HG03558 (cell line): ENCODE results near the gene MORN3.
"Not testable (repeated sequence)": the region's sequence is repeated elsewhere in the genome, so short reads cannot be mapped to it uniquely, and the experiment has no call there.

Experiments
- ATAC-seq: cut with Tn5 transposase; IDR thresholded peaks from one replicate; pipeline ENCODE4 v1.9.1; 2021; ENCODE audit warnings: moderate number of reproducible peaks; ENCODE audit not compliant: unreplicated experiment; ENCODE audit errors: extremely low read depth

MORN3 gene

DNA sequence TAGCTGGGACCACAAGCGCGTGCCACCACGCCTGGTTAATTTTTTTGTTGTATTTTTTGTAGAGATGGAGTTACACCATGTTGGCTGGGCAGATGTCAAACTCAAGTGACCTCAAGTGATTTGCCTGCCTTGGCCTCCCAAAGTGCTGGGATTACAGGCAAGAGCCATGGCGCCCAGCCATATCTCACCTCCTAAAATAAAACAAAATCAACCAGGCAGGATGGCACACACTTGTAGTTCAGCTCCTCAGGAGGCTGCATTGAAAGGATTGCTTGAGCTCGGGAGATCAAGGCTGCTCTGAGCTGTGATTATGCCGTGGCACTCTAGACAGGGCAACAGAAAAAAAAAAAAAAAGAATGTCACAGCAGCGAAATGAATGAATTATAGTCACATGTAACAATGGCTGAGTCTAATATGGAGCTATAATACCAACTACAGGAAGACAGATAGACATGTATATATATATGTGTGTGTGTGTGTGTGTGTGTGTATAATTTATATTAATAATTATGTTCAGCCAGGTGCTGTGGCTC, 23.8 kb upstream of the MORN3 start:
- no peak for ATAC-seq

DNA sequence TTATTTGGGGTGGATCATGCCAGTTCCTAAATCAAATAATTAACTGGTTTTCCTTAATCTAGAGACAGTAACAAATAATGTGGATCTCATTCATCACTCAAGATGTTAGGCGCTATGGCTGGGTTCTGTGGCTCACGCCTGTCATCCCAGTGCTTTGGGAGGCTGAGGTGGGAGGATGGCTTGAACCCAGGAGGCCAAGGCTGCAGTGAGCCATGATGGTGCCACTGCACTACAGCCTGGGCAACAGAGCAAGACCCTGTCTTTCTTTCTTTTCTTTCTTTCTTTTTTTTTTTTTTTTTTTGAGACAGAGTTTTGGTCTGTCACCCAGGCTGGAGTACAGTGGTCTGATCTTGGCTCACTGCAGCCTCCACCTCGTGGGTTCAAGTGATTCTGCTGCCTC, 23.3 kb upstream of the MORN3 start:
- ATAC-seq: not testable (repeated sequence)

DNA sequence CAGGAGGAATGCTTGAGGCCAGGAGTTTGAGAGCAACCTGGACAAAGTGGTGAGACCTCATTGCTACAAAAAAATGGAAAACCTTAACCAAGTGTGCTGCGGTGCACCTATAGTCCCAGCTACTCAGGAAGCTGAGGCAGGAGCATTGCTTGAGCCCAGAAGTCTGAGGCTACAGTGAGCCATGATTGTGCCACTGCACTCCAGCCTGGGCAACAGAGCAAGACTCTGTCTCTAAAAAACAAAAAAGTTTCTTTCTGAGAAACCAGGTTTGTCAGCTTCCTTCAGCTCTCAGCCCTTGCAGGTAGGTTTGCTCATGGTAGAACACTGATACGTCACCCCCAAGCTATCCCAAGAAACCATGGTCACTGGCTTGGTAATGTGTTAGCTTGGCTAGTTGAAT, 20.0 kb upstream of the MORN3 start:
- ATAC-seq: no peak

DNA sequence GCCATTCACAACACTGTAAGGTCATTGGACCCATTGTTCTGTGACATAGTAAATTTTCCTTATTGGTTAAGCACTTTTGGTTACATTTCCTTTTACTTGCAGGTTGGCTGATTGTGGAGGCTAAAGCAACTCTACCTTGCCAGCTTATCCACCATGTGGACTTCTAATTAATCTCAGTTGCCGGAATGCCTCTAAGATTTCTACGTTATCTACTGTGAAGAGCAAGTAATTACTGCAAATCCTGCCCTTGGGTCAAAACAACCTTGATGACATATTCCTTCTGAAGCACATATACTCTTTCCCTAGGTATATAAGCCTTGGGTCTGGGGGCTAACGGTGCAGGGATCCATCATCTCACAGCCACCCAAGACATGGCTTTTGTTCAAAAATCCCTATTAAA, 19.5 kb upstream of the MORN3 start:
- ATAC-seq: no peak

DNA sequence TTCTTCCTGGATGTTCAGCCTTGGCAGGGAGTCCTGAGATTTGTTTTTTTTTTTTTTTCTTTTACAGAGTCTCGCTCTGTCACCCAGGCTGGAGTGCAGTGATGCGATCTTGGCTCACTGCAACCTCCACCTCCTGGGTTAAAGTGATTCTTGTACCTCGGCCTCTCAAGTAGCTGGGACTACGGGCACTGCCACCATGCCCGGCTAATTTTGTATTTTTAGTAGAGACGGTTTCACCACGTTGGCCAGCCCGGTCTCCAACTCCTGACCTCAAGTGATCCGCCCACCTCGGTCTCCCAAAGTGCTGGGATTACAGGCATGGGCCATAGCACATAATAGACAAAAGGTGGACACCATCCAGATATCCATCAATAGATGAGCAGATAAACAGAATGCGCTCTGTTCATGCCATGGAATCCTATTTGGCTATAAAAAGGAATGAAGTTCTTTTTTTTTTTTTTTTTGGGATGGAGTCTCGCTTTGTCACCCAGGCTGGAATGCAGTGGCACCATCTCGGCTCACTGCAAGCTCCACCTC, 10.3 kb upstream of the MORN3 start:
- ATAC-seq: not testable (repeated sequence)

DNA sequence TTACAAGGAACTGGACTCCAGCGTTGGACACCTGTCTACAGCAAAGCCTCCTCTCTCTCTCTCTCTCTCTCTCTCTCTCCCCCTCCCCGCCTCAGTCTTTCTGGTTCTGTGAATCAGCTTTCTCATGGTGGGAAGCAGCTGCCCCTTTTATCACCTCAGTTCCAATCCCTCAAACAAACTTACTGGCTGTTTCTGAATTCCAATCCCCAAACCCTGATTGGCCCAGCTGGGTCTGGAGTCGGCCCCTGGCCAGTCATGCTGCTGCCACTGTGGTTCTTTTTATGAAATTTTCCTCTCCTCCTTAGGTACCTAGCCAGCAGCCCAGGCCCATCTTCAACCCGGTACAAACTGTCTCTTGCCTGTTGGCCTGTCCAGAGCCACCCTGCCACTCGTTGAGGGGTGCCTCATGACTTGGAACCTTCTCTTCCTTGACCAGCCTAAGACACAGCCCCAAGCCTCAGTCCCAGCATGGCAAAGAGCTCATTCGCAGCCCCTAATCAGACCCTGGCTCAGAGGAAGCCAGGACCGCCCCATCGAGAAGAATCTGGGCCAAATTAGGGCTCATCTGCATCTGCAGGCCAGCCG, 9.4 kb upstream of the MORN3 start:
- ATAC-seq: no peak

DNA sequence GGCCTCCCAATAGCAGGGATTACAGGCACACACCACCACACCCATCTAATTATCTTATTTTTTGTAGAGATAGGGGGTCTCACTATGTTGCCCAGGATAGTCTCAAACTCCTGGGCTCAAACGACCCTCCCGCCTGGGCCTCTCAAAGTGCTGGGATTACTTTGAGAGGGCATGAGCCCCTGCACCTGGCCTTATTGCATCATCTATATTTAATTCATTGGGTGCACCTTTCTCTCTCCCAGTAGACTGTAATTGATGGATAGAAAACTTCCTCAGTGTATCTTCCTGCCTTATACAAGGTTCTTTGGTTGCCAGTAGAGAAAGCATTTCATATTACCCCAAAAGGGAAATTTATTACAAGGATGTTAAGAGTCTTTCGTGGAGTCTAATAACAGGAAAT, 8.9 kb upstream of the MORN3 start:
- ATAC-seq: no peak

DNA sequence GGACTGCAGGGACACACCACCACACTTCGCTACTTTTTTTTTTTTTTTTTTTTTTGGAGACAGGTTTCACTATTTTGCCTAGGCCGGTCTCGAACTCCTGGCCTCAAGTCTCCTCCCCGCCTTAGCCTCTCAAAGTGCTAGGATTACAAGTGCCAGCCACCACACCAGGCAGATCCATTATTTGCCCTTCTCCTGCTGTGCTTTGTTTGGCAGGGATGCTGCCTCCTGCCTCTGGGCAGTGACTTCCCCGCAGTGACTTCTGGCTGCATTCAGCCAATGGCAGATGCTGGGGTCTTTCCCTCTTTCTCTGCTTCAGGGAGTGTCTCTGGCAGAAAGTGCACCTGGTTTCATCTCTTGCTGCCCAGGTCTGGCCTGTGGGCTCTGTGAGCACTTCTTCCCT, 6.7 kb upstream of the MORN3 start:
- no peak for ATAC-seq

DNA sequence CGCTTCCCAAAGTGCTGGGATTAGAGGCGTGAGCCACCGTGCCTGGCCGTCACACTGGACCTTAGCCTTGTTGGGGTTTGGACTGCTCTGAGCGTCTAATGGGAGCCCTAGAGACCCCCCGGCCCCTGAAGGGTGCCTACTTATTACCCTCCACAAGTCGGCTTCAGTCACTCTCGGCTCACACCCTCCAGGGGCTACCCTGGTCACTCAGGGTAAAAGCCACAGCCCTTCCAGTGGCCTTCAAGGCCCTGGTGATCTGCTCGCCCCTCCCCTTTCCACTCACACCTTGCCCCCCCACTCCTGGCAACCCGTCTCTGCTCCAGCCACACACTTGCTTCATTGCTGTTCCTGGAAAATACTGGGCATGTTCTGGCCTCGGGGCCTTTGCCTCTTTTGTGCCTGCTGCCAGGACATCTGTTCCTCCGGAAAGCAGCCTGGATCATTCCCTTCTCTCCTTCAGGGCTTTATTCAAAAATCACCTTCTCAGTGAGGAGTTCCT, 3.6 kb upstream of the MORN3 start:
- no peak for ATAC-seq

DNA sequence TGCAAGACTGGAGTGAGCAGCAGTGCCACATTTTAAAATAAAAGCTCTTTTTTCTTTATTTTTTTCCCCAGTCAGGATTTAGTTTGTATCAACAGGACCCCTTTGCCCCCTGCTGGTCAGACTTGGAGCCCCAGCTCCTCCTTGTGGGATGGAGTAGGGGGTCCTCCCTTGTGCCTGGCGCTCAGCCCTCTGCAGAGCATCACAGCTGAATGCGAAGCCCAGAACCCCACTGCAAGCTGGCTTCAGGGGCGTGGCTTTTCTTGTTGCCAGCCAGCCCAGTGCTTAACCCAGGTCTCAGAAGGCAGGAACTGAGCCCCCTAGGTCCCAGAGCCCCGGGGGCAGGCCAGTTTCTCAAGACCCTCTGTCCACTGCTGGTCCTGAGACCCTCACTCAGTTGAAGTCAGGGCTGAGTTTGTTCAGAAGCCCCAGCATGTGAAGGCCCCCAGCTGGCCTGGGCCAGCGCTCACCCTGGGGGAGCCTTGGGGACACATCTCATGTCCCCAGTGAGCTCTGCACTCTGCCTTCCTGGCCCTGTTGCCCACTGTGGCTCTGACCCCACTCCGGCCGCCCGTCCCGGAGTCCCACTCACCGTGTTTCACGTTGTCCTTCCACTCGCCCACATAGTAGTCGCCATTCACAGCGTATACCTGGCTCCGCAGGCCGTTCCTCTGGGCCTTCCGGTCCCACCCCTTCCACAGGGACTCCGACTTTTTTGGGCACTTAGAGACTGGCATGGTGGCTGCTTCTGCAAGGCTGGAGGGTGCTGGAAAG, 519 bp downstream of the MORN3 start:
- no peak for ATAC-seq

DNA sequence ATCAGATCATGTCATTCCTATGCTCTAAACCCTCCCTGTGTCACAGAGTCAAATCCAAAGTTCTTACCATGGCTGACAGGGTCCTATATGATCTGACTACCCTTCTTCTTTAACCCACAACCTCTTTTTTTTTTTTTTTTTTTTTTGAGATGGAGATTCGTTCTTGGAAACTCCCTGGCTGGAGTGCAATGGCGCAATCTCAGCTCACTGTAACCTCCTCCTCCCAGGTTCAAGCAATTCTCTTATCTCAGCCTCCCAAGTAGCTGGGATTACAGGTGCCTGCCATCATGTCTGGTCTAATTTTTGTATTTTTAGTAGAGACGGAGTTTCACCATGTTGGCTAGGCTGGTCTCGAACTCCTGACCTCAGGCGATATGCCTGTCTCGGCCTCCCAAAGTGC, 2.6 kb downstream of the MORN3 start:
- ATAC-seq: not testable (repeated sequence)

DNA sequence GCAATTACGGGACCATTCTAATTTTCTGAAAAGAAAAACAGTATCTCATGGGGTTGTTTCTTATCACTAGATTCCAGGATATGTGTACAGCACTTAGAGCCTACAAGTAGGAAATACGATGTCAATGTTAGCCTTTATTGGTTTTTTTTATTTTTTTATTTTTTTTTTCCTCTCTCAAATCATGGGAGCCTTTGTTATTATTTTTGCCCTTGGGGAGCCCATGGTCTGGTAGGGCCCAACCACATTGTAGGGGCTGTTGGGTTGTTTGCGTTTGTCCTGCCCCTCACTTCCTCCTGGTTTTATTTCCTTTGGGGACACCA, 5.9 kb downstream of the MORN3 start:
- ATAC-seq: no peak

DNA sequence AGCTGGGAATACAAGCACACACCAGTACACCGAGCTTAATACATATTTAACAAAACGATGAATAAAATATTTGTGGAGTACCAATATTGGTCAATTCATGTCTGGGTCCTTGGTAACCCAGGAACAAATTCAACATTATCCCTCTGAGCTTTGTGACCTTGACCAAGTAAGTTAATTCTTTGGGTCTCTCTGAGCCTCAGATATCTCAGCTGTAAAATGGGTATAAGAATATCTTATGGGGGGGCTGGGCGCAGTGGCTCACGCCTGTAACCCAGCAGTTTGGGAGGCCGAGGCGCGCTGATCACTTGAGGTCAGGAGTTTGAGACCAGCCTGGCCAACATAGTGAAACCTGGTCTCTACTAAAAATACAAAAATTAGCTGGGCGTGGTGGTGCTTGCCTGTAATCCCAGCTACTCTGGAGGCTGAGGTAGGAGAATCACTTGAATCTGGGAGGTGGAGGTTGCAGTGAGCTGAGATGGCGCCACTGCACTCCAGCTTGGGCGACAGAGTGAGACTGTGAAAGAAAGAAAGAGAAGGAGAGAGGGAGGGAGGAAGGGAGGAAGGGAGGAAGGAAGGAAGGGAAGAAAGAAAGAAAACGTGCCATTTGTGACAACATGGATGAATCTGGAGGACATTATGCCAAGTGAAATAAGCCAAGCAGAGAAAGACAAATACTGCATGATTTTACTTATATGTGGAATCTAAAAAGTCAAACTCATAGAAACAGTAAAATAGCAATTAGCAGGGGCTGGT, 7.9 kb downstream of the MORN3 start:
- not testable (repeated sequence) for ATAC-seq

DNA sequence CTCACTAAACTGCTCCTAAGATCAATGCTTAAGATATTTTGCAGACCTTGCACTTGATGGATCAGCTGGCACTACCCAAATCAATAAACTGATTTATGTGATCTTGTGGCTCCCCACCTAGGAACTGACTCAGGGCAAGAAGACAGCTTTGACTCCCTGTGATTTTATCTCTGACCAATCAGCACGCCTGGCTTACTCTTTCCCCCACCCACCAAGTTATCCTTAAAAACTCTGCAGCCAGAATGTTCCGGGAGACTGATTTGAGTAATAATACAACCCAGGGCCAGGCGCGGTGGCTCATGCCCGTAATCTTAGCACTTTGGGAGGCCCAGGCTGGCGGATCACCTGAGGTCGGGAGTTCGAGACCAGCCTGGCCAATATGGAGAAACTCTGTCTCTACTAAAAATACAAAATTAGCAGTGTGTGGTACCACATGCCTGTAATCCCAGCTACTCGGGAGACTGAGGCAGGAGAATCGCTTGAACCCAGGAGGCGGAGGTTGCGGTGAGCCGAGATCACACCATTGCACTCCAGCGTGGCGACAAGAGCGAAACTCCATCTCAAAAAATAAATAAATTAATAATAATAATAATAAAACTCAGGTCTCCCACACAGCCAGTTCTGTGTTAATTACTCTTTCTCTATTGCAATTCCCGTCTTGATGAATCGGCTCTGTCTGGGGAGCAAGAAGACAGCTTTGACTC, 12.0 kb downstream of the MORN3 start:
- no peak for ATAC-seq

DNA sequence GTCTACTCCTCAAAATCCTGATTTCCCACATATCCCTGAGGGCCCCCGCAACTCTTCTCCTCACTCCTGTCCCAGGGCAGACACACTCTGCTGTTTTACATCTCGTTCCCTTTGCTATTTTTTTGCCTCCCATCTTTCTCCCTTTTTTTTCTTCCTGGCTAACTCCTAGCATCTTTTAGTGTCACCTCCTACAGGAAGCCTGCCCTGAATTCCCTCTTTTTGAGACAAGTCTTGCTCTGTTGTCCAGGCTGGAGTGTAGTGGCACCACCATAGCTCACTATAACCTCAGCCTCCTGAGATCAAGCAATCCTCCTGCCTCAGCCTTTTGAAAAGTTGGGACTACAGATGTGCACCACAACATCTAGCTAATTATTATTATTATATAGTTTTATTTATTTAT, 13.3 kb downstream of the MORN3 start:
- ATAC-seq: no peak

DNA sequence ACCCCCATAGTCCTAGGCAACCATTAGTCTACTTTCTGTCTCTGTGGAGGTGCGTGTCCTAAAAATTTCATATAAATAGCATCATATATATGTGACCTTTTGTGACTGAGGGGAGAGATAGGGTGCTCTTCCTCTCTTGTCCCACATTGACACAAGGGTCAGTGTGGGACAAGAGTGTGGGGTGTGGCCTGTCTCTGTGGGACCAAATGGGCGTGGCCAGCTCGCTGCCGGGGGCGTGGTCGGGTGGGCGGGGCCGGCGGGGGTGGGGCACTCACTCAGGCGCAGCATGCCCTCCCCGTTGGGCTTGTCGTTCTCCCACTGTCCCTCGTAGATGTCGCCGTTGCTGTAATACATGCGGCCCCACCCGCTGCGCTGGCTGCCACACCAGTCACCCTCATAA, 15.5 kb downstream of the MORN3 start:
- ATAC-seq: no peak

DNA sequence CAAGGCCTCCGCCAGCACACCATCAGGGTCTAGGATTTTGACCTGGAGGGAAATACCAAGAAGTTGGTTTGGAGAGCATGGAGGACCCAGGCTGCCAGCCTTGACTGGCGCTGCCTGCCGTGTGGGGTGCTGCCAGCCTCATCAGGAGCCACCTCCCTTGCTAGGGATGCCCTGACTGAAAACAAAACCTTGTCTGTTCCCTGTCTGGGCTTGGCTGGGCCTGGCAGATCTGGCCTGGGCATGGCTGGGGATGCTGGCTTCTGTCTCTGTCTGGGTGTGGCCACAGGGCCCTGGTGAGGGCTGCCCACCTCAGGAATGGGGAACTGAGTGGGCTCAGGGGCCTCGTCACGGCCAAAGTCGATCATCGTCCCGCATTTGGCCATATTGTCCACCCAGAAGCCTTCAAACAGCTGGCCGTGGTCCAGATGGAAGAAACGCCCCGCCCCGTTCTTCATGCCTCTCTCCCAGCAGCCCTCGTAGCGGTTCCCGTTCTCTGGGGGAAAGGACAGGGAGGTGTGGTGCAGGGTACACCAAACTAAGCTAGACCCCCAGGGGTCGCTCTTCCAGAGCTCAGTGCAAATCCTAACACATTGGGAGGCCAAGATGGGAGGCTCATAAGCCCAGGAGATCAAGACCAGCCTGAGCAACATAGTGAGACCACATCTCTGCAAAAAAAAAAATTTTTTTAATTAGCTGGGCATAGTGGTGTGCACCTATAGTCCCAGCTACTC, 16.5 kb downstream of the MORN3 start:
- no peak for ATAC-seq

DNA sequence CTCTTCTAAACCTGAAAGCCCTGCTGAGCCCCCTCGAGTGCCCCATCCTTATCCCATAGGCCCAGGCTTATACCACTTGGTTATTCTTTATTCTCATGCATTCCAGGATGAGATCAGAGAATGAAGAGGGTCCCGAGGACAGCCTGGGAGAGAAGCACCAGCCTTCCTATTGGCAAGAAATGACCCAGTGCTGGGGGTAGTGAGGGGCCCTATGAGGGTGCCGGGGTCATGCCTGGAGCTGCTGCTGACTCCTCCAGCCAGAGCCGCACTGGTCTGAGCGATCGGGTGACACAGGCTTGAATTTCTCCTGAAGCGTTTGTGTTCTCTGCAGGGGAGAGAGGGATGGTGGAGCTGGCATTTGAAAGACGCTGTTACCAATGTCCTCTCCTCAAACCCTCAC, 18.1 kb downstream of the MORN3 start:
- no peak for ATAC-seq

DNA sequence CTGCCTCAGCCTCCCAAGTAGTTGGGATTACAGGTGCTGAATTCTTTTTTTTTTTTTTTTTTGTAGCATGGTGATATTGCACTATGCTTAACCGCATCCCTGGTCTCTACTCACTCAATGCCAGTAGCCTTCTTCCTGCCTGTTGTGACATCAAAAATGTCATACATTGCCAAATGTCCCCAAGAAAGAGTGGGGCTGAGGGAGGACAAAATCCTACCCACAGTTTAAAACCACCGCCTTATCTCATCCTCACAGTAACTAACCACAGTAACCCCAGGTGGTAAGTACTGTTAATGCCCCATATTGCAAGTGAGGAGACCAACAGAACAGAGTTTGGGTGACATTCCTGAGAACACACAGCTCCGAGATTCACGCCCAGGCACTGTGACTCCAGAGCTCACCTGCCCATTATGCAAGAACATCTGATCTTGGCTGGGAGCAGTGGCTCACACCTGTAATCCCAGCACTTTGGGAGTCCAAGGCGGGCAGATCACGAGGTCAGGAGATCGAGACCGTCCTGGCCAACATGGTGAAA, 19.6 kb downstream of the MORN3 start:
- no peak for ATAC-seq
